ENCODE data around the gene PPP1R1B. TPM values are rescaled to one million over a fixed set of nuclear protein-coding genes. Genes with fewer than 3 reads are reported as not detected.

Gene PPP1R1B
- total RNA-seq, 4 donors from 2014 or later, result 43.7 to 112 (median 70.4) TPM

GRCh38 chr17:39612935-39613464 lies 13.8 kb upstream of the PPP1R1B start:
- H3K4me3 ChIP-seq, result no peak overlapping the region
- no peak overlapping the region for H3K27ac ChIP-seq
- TF ChIP-seq CTCF (IDR thresholded peaks at IDR 0.05), result no peak
- no peak for TF ChIP-seq POLR2A (IDR thresholded peaks at IDR 0.05)
- no peak for TF ChIP-seq EP300 (IDR thresholded peaks at IDR 0.05)
- TF ChIP-seq POLR2AphosphoS5 (IDR thresholded peaks at IDR 0.05), result no peak
- H3K36me3 ChIP-seq, result no peaks in the 10 kb centered on the region
- peaks cover 50% of the 10 kb centered on the region for H3K27me3 ChIP-seq
- WGBS, result 66% methylated on average over 7 of the region's 7 CpGs
- H3K9me3 ChIP-seq, result no peaks in the 10 kb centered on the region
- DNase-seq (ENCODE audit: low spot score in 2 of 2), result no peak
- H3K4me1 ChIP-seq, result peaks cover 10% of the 10 kb centered on the region

GRCh38 chr17:39614545-39615157 lies 12.1 kb upstream of the PPP1R1B start:
- no peak for TF ChIP-seq POLR2A (IDR thresholded peaks at IDR 0.05)
- no peak for TF ChIP-seq EP300 (IDR thresholded peaks at IDR 0.05)
- no peak for TF ChIP-seq POLR2AphosphoS5 (IDR thresholded peaks at IDR 0.05)
- TF ChIP-seq CTCF (IDR thresholded peaks at IDR 0.05), result no peak
- WGBS, result 98% methylated on average over 3 of the region's 3 CpGs
- H3K36me3 ChIP-seq, result no peaks in the 10 kb centered on the region
- no peak overlapping the region for H3K4me3 ChIP-seq
- H3K27ac ChIP-seq, result no peak overlapping the region
- H3K9me3 ChIP-seq, result no peaks in the 10 kb centered on the region
- DNase-seq (ENCODE audit: low spot score in 2 of 2), result no peak
- peaks cover 33% of the 10 kb centered on the region for H3K27me3 ChIP-seq
- H3K4me1 ChIP-seq, result peaks cover 14% of the 10 kb centered on the region

GRCh38 chr17:39615434-39615833 lies 11.3 kb upstream of the PPP1R1B start:
- Histone ChIP-seq H3K27me3 (peaks cover 25% of the 10 kb centered on the region), H3K4me3 (no peak overlapping the region), H3K4me1 (peaks cover 14% of the 10 kb centered on the region), H3K9me3 (no peaks in the 10 kb centered on the region), H3K36me3 (no peaks in the 10 kb centered on the region), H3K27ac (no peak overlapping the region)
- DNase-seq (ENCODE audit: low spot score in 2 of 2), result no peak
- 67% methylated on average over 6 of the region's 6 CpGs for WGBS
- TF ChIP-seq CTCF (IDR thresholded peaks at IDR 0.05) (no peak), POLR2A (IDR thresholded peaks at IDR 0.05) (no peak), EP300 (IDR thresholded peaks at IDR 0.05) (no peak), POLR2AphosphoS5 (IDR thresholded peaks at IDR 0.05) (no peak)

- no peaks in the 10 kb centered on the region for H3K9me3 ChIP-seq
- TF ChIP-seq POLR2A (IDR thresholded peaks at IDR 0.05) (no peak), CTCF (IDR thresholded peaks at IDR 0.05) (no peak), EP300 (IDR thresholded peaks at IDR 0.05) (no peak), POLR2AphosphoS5 (IDR thresholded peaks at IDR 0.05) (no peak)
- H3K36me3 ChIP-seq, result no peaks in the 10 kb centered on the region
- no peak for DNase-seq (ENCODE audit: low spot score in 2 of 2)
- WGBS, result no CpG with 5 or more reads among the region's 3 CpGs
- peaks cover 12% of the 10 kb centered on the region for H3K27me3 ChIP-seq
- H3K4me3 ChIP-seq, result peak overlapping the region; percentile 74
- no peak overlapping the region for H3K27ac ChIP-seq
- H3K4me1 ChIP-seq, result peaks cover 15% of the 10 kb centered on the region
Measured at GRCh38 chr17:39617100-39617445, 9.7 kb upstream of the PPP1R1B start.

GRCh38 chr17:39617446-39618245 lies 9.1 kb upstream of the PPP1R1B start:
- Histone ChIP-seq H3K9me3 (no peaks in the 10 kb centered on the region), H3K36me3 (no peaks in the 10 kb centered on the region), H3K4me1 (peaks cover 19% of the 10 kb centered on the region), H3K4me3 (peak overlapping the region; percentile 74), H3K27ac (peak overlapping the region; percentile 70), H3K27me3 (peaks cover 7% of the 10 kb centered on the region)
- TF ChIP-seq EP300 (IDR thresholded peaks at IDR 0.05) (no peak), POLR2A (IDR thresholded peaks at IDR 0.05) (no peak), CTCF (IDR thresholded peaks at IDR 0.05) (no peak), POLR2AphosphoS5 (IDR thresholded peaks at IDR 0.05) (no peak)
- DNase-seq (ENCODE audit: low spot score in 2 of 2), result no peak
- WGBS, result no CpG with 5 or more reads among the region's 79 CpGs

Data from suprapubic skin (tissue), 4 donors.